NT2/D1 (cell line): ENCODE results near the gene RTKN.

Experiments used
- YY1 ChIP-seq: IDR thresholded peaks from 2 replicates; pipeline ENCODE4 v1.6.1; 2011; ENCODE audit not compliant: insufficient read length, insufficient read depth
- ZNF274 ChIP-seq: IDR thresholded peaks from 2 replicates; pipeline ENCODE4 v1.6.1; 2011; ENCODE audit warnings: mild to moderate bottlenecking, low read depth, low read length

DNA sequence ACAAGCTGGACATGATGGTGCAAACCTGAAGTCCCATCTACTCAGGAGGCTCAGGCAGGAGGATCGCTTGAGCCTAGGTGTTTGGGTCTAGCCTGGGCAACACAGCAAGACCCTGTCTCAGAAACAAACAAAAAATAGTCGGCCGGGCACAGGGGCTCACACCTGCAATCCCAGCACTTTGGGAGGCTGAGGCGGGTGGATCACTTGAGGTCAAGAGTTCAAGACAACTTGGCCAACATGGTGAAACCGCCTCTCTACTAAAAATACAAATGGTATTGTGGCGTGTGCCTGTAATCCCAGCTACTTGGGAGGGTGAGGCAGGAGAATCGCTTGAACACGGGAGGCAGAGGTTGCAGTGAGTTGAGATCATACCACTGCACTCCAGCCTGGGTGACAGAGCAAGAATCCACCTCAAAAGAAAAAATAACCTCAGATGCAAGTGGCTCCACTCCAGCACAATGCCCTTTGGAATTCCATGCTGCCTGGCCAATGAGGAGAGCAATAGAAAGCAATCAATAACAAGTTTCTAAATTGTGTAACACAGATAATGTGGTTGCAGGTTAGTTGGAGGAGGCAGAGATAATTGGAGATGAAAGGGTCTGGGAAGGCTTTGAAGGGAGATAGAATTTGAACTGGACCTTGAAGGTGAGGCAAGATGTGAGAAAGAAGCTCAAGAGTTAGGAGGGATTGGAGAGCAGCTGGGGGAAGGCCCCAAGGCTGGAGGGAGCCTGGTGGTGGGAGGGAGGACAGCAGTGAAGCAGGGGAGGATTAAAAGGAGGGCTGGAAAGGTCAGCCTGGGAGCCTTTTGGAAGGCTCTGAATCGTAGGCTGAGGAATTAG lies 47.1 kb upstream of the RTKN start:
- TF ChIP-seq YY1 = no peak
- no peak for TF ChIP-seq ZNF274
